Uterus (tissue), 2 donors: ENCODE data around the gene SKI.

ENCODE experiments used
- POLR2A ChIP-seq, 2 donors: fragments of 450-650 bp; IDR thresholded peaks; one replicate each; pipeline ENCODE4 v1.6.1; 2016; ENCODE audit warnings: antibody characterized with exemption in 2 of 2, mild to moderate bottlenecking in 1 of 2, moderate library complexity in 1 of 2
- TF ChIP-seq, protein P1 (sequence below), 4 experiments: fragments of 200-600 bp in 2 of 4; fragments of 450-650 bp in 2 of 4; sonication (generic) in 2 of 4; IDR thresholded peaks; one replicate each; pipeline ENCODE4 v1.5.1; 2016 to 2019; ENCODE audit warnings: antibody characterized with exemption in 4 of 4, mild to moderate bottlenecking in 2 of 4, moderate library complexity in 1 of 4

GRCh38 chr1:2236695-2237677, 8.9 kb downstream of the SKI start:
- TF ChIP-seq, protein P1, sequence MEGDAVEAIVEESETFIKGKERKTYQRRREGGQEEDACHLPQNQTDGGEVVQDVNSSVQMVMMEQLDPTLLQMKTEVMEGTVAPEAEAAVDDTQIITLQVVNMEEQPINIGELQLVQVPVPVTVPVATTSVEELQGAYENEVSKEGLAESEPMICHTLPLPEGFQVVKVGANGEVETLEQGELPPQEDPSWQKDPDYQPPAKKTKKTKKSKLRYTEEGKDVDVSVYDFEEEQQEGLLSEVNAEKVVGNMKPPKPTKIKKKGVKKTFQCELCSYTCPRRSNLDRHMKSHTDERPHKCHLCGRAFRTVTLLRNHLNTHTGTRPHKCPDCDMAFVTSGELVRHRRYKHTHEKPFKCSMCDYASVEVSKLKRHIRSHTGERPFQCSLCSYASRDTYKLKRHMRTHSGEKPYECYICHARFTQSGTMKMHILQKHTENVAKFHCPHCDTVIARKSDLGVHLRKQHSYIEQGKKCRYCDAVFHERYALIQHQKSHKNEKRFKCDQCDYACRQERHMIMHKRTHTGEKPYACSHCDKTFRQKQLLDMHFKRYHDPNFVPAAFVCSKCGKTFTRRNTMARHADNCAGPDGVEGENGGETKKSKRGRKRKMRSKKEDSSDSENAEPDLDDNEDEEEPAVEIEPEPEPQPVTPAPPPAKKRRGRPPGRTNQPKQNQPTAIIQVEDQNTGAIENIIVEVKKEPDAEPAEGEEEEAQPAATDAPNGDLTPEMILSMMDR (IDR thresholded peaks at IDR 0.05): no peak
- no peak for TF ChIP-seq POLR2A (IDR thresholded peaks at IDR 0.05)
